ENCODE data around the gene PLXNA3. TPM values are rescaled to one million over a fixed set of nuclear protein-coding genes. Genes with fewer than 3 reads are reported as not detected.
"Not testable (repeated sequence)": the region's sequence is repeated elsewhere in the genome, so short reads cannot be mapped to it uniquely, and the experiment has no call there.

Gene PLXNA3
- total RNA-seq, 1 donor from 2014 or later = 85.1 TPM

DNA sequence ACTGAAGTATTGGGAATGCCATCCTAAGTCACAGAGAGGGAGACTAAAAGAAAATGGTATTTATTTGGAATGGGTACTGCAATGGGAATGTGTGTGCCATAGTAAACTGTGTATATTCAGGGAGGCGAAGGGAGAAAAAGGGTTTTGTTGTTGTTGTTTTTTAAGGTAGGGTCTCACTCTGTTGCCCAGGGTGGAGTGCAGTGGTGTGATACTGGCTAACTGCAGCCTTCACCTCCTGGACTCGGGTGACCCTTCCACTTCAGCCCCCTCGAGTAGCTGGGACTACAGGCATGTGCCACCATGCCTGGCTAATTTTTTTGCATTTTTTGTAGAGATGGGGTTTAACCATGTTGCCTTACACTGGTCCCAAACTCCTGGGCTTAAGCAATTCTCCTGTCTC, 36.6 kb downstream of the PLXNA3 start:
- Mint-ChIP-seq H3K27ac (no peak overlapping the region), H3K4me1 (ENCODE audit: unreplicated experiment) (no peaks in the 10 kb centered on the region), H3K27me3 (no peaks in the 10 kb centered on the region), H3K36me3 (no peaks in the 10 kb centered on the region), H3K4me3 (no peak overlapping the region), H3K9me3 (no peaks in the 10 kb centered on the region)
- no peak for DNase-seq (ENCODE audit: extremely low spot score, unreplicated experiment)
- TF ChIP-seq, protein P1, sequence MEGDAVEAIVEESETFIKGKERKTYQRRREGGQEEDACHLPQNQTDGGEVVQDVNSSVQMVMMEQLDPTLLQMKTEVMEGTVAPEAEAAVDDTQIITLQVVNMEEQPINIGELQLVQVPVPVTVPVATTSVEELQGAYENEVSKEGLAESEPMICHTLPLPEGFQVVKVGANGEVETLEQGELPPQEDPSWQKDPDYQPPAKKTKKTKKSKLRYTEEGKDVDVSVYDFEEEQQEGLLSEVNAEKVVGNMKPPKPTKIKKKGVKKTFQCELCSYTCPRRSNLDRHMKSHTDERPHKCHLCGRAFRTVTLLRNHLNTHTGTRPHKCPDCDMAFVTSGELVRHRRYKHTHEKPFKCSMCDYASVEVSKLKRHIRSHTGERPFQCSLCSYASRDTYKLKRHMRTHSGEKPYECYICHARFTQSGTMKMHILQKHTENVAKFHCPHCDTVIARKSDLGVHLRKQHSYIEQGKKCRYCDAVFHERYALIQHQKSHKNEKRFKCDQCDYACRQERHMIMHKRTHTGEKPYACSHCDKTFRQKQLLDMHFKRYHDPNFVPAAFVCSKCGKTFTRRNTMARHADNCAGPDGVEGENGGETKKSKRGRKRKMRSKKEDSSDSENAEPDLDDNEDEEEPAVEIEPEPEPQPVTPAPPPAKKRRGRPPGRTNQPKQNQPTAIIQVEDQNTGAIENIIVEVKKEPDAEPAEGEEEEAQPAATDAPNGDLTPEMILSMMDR (conservative IDR thresholded peaks at IDR 0.05) = no peak

DNA sequence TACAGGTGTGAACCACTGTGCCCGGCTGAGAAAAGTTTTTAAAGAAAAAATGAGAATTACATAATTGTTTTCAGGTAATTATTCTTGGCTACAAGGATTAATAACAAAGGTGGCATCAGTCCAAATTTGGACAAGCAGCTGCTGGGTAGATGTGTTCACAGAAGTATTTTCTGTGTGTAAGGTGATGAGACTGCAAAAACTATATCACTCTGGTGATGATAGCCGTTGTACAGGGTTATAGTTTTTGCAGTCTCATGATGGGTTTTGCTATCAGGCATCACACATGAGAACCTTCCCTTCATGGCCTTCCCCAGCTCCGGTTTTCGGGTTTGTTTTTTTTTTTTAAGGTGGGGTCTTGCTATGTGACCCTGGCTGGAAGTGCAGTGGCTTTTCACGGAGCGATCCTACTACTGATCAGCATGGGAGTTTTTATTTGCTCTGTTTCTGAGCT, 37.4 kb downstream of the PLXNA3 start:
- DNase-seq (ENCODE audit: extremely low spot score, unreplicated experiment) = no peak
- no peaks in the 10 kb centered on the region for H3K27me3 Mint-ChIP-seq
- no peak overlapping the region for H3K4me3 Mint-ChIP-seq
- H3K4me1 Mint-ChIP-seq (ENCODE audit: unreplicated experiment) = no peaks in the 10 kb centered on the region
- H3K36me3 Mint-ChIP-seq = no peaks in the 10 kb centered on the region
- TF ChIP-seq, protein P1 (conservative IDR thresholded peaks at IDR 0.05) = no peak
- no peak overlapping the region for H3K27ac Mint-ChIP-seq
- H3K9me3 Mint-ChIP-seq = no peaks in the 10 kb centered on the region

DNA sequence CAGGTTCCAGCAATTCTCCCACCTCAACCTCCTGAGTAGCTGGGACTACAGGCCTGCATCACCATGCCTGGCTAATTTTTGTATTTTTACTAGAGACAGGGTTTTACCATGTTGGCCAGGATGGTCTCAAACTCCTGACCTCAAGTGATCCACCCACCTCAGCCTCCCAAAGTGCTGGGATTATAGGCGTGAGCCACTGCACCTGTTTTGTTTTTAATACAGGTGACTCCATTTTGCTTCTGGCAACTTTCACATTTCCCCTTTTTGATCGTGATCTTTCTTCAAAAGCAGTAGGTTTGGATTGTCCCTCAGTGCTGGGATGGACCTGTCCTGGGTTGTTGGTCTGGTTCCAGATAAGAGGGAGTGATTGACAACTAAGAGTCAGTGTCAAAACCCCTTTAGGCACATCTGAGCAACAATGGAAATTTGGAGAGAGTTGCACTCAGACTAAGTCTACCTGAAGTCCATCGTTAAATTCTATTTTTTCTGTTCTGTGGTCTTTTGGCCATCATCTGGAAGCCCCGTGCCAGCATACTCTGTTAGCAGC, 38.6 kb downstream of the PLXNA3 start:
- not testable (repeated sequence) for H3K9me3 Mint-ChIP-seq; H3K4me3 Mint-ChIP-seq; H3K4me1 Mint-ChIP-seq (ENCODE audit: unreplicated experiment); H3K27me3 Mint-ChIP-seq; DNase-seq (ENCODE audit: extremely low spot score, unreplicated experiment); H3K27ac Mint-ChIP-seq; H3K36me3 Mint-ChIP-seq

DNA sequence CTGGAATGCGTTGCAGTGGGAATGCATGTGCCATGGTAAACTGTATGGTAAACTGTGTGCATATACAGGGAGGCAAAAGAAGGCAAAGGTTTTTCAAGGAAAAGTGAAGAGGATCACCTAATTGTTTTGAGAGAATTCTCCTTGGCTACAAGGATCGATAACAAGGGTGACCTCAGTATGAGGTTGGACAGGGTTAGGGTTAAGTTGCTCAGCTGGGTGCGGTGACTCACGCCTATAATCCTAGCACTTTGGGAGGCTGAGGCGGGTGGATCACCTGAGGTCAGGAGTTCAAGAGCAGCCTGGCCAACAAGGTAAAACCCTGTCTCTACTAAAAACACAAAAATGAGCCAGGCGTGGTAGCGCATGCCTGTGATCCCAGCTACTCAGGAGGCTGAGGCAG, 43.3 kb downstream of the PLXNA3 start:
- not testable (repeated sequence) for DNase-seq (ENCODE audit: extremely low spot score, unreplicated experiment); H3K27ac Mint-ChIP-seq; H3K4me3 Mint-ChIP-seq; H3K36me3 Mint-ChIP-seq; H3K4me1 Mint-ChIP-seq (ENCODE audit: unreplicated experiment); H3K27me3 Mint-ChIP-seq; H3K9me3 Mint-ChIP-seq

DNA sequence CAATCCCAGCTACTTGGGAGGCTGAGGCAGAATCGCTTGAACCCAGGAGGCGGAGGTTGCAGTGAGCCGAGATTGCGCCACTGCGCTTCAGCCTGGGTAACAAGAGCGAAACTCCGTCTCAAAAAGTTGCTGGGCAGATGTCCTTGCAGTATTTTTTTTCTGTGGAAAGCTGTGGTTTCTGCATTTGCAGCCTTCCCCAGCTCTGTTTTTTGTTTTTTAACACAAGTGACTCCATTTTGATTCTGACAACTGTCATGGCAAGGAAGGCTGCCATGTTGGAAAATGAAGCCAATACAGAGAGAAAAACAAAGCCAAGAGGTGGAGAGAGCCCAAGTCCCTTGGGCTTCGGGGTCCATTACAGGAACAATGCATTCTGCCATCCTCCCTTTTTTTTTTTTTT, 44.0 kb downstream of the PLXNA3 start:
- no peaks in the 10 kb centered on the region for H3K4me1 Mint-ChIP-seq (ENCODE audit: unreplicated experiment)
- H3K9me3 Mint-ChIP-seq = no peaks in the 10 kb centered on the region
- no peaks in the 10 kb centered on the region for H3K36me3 Mint-ChIP-seq
- H3K27ac Mint-ChIP-seq = no peak overlapping the region
- DNase-seq (ENCODE audit: extremely low spot score, unreplicated experiment) = no peak
- TF ChIP-seq, protein P1 (conservative IDR thresholded peaks at IDR 0.05) = no peak
- no peak overlapping the region for H3K4me3 Mint-ChIP-seq
- no peaks in the 10 kb centered on the region for H3K27me3 Mint-ChIP-seq

DNA sequence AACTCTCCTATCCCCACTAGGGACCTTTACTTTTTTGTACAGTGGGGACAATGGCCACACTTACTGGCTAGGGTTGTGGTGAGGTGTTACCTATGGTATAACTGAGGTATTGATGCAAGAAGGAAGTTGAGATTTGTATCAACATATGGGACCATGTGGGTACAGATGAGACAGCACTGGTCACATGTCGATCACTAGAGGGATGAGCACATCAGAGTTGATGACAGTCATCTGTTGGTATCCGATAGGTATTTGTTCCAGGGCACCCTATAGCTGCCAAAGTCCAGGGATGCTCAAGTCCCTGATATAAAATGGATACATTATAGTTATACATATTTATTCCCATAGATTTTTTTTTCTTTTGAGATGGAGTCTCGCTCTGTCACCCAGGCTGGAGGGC, 44.9 kb downstream of the PLXNA3 start:
- no peaks in the 10 kb centered on the region for H3K4me1 Mint-ChIP-seq (ENCODE audit: unreplicated experiment)
- no peak overlapping the region for H3K4me3 Mint-ChIP-seq
- H3K27ac Mint-ChIP-seq = no peak overlapping the region
- H3K27me3 Mint-ChIP-seq = no peaks in the 10 kb centered on the region
- TF ChIP-seq, protein P1 (conservative IDR thresholded peaks at IDR 0.05) = no peak
- H3K36me3 Mint-ChIP-seq = no peaks in the 10 kb centered on the region
- no peak for DNase-seq (ENCODE audit: extremely low spot score, unreplicated experiment)
- no peaks in the 10 kb centered on the region for H3K9me3 Mint-ChIP-seq

DNA sequence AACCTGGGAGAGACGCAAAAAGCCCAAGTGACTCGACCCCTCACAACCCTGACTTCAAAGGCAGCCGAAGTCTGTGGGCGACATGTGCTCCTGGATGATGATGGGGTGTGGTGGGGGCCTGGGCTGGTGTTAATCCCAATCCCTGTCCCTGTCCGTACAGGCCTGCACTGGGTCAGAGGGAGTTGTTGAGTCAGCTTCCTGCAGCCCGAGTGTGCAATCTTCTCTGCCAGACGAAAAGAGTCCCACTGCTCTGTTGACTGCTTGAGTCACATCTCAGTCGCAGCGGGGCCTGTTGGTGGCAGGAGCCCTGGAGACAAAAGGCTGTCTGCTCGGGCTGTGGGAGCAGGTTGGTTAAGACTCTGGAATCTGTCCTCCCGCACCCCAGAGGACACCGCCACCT, 47.7 kb downstream of the PLXNA3 start:
- Mint-ChIP-seq H3K27ac (no peak overlapping the region), H3K36me3 (peaks cover 14% of the 10 kb centered on the region), H3K9me3 (no peaks in the 10 kb centered on the region), H3K4me3 (no peak overlapping the region), H3K27me3 (no peaks in the 10 kb centered on the region), H3K4me1 (ENCODE audit: unreplicated experiment) (no peaks in the 10 kb centered on the region)
- DNase-seq (ENCODE audit: extremely low spot score, unreplicated experiment) = no peak
- TF ChIP-seq, protein P1 (conservative IDR thresholded peaks at IDR 0.05) = no peak

Measured in type B pancreatic cell (in vitro differentiated cells).